ENCODE data around the gene PUS10.
"Not testable (repeated sequence)": the region's sequence is repeated elsewhere in the genome, so short reads cannot be mapped to it uniquely, and the experiment has no call there.

Gene PUS10

GRCh38 chr2:61017556-61018317, at the start of gene PUS10, which contains the start of gene PEX13:
Gene PUS10 (minus strand): TSS chr2:61018255. CDS start chr2:61011890, 6,365 bp downstream.
Gene PEX13 (plus strand): TSS chr2:61017720. CDS start chr2:61017760, 40 bp downstream.
- DNase-seq: no peak

DNA sequence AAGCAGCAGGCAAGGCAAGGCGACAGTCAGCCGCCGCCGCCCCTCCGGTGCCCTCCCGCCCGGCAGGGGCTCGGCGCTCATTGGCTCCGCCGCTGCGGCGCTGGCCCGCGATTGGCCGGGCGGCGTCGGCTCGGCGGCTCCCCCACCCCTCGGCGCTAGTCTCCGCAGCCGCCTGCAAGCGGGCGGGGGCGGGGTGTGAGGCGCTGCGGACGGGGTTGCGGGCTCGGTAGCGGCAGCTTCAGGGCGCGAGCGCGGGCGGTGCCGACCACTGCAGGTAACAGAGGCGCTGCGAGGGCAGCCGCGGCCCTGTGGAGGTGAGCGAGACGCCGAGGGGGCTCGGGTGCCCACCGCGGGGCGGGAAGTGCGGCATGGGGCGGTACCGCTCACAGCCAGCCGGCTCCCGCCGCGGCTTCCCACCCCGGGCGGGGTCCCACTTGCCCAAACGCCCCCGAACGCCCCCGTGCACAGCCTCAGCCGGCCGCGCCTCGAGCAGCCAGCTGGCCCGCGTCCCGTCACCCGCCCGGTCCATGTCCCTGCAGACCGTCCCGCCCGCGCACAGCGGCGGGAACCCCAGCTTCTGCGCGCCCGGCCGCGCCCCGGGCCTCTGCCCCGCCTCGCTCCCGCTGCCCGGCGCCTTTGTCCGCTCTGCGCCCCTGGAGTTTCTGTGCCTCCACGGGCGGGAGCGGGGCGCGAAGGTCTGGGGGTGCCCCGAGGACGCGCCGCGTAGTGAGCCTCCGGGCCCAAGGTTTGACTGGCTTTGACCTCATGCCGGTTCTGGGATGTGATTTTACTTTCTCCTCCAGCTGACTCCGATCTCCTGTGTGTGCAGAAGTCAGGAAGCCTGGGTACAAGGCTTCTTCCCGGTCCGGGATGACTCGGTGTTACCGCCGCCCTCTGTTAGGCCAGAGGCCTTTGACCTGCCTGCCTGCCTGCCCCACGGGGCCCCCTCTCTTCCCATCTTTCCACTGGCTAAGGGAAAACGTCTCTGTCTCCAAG, 48.0 kb upstream of the PUS10 start, which contains the start of gene SANBR:
TSS of gene SANBR (plus strand) at position 158 of the 996 bp plus-strand sequence. CDS start 4,480 bp downstream, outside the sequence.
- peak; percentile 82 for DNase-seq

DNA sequence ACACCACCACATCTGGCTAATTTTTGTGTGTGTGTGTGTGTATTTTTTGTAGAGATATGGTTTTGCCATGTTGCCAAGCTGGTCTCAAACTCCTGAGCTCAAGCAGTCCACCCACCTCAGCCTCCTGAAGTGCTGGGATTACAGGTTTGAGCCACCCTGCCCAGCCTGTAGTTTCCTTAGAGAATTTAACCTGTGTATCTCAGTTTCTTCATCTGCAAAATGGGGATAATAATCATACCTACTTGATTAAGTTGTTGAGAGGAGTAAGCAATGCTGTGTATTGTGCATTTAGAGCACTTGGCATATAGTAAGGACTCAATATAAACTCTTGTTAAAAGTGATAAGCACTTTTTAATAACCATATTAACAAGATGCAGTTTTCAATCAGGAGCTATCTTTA, 41.3 kb upstream of the PUS10 start:
- DNase-seq: no peak

GRCh38 chr2:61057562-61057961, 39.5 kb upstream of the PUS10 start:
- no peak for DNase-seq

GRCh38 chr2:61055557-61055956, 37.5 kb upstream of the PUS10 start:
- DNase-seq: no peak

DNA sequence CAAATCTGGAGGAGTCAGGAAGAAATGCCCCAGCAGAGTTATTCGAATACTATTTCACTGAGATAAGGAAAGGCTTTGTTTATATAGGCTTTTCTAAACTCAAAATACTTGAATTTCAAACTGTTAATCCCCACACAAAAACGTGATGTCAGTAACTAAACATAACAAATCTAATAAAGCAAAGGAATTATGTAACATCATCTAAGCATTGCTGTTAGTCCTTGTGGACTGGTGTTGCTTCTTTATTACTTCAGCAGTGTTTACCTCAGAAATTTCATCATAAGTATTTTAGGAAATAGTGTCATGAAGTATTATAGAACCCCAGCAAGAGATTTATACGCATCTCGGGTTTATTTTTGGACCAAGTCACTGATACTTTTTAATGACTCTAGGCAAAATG, 27.9 kb upstream of the PUS10 start:
- no peak for DNase-seq

GRCh38 chr2:61045226-61045625, 27.2 kb upstream of the PUS10 start:
- DNase-seq: no peak

DNA sequence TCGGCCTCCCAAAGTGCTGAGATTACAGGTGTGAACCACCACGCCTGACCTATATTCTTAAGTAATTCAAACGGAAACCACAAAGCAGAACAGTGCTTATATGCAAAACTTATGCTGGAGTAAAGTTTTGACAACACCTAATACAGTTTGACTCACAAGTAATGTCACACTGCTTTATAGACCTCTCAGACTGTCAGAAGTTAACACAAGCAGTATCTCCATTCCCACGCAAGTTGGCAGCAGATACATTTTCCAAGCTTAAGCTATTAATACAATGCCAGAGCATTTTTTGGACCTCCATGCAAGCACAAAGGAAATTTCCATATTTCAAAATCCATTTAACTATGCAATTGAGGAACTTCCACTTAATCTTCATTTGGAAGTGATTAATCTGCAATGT, 26.6 kb upstream of the PUS10 start:
- no peak for DNase-seq

DNA sequence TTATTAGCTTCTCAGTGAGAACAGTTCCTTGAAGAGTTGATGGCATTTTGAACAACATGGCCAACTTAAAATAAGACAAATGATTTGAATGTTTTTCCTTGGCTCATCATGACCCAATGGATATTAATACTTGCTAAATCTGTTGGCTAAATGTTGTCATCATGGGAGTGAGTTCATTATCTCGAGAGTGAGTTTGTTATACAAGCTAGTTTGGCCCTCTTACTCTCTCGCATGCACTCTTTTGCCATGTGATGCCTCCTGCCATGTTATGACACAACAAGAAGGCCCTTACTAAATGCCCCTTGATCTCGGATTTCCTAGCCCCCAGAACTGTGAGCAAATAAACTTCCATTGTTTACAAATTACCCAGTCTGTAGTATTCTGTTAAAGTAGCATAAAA, 24.8 kb upstream of the PUS10 start:
- DNase-seq: no peak

- DNase-seq: not testable (repeated sequence)
Observed at GRCh38 chr2:61036643-61037042, 18.6 kb upstream of the PUS10 start.

- DNase-seq: not testable (repeated sequence)
Observed at GRCh38 chr2:61034592-61034991, 16.5 kb upstream of the PUS10 start.

GRCh38 chr2:61029533-61029932, 11.5 kb upstream of the PUS10 start:
- no peak for DNase-seq

- DNase-seq: no peak
Observed at GRCh38 chr2:61023670-61024069, 5.6 kb upstream of the PUS10 start.

DNA sequence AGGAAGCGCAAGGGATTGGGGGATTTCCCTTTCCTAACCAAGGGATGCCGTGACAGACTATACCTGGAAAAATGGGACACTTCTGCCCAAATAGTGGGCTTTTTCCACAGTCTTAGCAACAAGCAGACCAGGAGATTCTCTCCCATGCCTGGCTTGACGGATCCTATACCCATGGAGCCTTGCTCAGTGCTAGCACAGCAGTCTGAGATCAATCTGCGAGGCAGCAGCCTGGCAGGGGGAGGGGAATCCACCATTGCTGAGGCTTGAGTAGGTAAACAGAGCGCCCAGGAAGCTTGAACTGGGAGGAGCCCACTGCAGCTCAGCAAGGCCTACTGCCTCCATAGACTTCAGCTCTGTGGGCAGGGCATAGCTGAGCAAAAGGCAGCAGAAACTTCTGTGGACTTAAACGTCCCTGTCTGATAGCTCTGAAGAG, 3.2 kb upstream of the PUS10 start:
- DNase-seq: no peak

GRCh38 chr2:61018798-61019197, 743 bp upstream of the PUS10 start:
- no peak for DNase-seq

DNA sequence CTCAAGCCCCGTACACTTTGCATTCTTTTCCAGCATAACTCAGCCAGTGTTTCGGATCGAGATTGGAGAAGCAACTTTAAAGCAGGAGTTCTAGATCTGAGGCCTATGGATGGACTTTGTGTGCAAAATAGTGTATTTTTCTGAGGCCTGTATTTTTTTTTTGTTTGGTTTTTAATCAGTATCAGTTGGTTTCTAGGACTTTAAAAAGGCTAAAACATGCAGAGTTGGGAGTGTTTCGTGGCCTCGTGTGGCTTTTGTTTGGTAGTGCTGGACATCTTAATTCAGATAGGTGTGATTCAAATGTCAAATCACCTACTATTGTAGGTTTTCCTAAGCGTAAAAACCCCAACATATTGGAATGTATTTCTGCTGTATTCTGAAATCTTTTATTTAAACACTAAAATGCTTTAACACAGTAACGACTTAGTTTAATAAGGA, 282 bp upstream of the PUS10 start:
- DNase-seq: peak; percentile 47

DNA sequence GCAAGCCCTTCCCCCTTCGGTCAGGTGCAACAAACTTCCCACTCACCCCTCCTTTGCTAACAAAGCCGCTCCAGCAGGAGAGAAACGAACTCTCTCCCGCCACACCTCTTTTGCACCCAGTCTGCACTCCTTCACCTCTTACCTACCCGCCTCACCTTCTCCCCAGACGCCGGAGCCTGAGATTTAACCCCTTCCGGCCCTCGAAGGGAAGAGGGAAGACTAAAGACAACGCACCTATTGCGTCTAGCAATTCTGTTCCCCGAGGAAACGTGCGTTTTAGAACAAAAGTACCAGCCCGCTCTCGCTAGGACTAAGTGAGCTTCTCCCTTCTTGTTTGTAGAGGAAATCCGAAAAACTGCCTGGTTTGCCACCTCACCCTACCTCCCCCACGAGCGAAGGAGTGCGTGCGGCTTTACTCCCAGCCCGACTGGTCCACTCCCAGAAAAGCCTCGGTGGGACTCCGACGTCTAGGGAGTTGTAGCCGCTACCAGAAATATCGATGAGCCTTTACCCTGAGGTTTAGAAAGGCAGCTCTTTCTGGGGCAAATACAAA, 976 bp downstream of the PUS10 start:
- DNase-seq: peak; percentile 76

- no peak for DNase-seq
Observed at GRCh38 chr2:61016392-61017002, 1.6 kb downstream of the PUS10 start.

- DNase-seq: no peak
Observed at GRCh38 chr2:61015976-61016375, 2.1 kb downstream of the PUS10 start.

DNA sequence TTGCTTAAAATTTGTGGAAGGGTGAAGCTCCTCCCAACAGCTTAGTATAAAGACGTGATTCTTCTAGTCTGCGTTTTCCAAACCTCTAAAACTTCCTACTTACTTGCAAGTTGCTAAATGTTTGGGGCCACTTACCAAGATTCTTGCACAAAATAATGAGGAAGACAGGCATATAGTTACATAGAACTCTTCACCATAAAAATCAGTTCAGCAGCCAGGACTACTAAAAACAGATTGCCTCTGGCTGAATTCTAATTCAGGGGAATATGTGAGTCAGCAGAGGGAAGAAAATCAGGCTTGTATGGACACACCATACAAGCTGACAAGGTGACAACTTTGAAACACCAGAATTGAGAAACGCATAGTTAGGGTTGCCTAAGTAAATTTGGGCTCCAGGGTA, 3.3 kb downstream of the PUS10 start:
- no peak for DNase-seq

GRCh38 chr2:61013382-61013781, 4.7 kb downstream of the PUS10 start:
- DNase-seq: no peak

GRCh38 chr2:61012303-61012702, 5.8 kb downstream of the PUS10 start:
- peak; percentile 81 for DNase-seq

- DNase-seq: peak; percentile 22
Observed at GRCh38 chr2:61011678-61012077, 6.4 kb downstream of the PUS10 start.
